ENCODE data around the gene YTHDC2.
"Not testable (repeated sequence)": the region's sequence is repeated elsewhere in the genome, so short reads cannot be mapped to it uniquely, and the experiment has no call there.

YTHDC2 gene

GRCh38 chr5:113601423-113601822, 87.9 kb downstream of the YTHDC2 start:
- H3K36me3 Mint-ChIP-seq (ENCODE audit: low read depth): no peaks in the 10 kb centered on the region
- H3K27me3 Mint-ChIP-seq (ENCODE audit: low read depth): peaks cover 36% of the 10 kb centered on the region
- no peak overlapping the region for H3K4me3 Mint-ChIP-seq
- H3K4me1 Mint-ChIP-seq (ENCODE audit: low read depth): peaks cover 2% of the 10 kb centered on the region
- no peak overlapping the region for H3K27ac Mint-ChIP-seq
- H3K9me3 Mint-ChIP-seq: no peaks in the 10 kb centered on the region

DNA sequence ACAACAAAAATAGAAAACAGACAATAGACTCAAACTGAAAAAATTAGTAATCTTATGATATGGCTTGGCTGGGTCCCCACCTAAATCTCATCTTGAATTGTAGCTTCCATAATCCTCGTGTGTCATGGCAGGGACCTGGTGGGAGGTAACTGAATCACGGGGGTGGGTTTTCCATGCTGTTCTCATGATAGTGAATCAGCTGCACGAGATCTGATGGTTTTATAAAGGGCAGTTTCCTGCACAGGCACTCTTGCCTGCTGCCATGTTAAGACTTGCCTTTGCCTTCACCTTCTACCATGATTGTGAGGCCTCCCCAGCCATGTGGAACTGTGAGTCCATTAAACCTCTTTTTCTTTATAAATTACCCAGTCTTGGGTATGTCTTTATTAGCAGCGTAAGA, 89.8 kb downstream of the YTHDC2 start:
- H3K27ac Mint-ChIP-seq, H3K9me3 Mint-ChIP-seq: not testable (repeated sequence)

GRCh38 chr5:113606298-113607134, 93.0 kb downstream of the YTHDC2 start:
- H3K27me3 Mint-ChIP-seq (ENCODE audit: low read depth): peaks cover 43% of the 10 kb centered on the region
- H3K27ac Mint-ChIP-seq: no peak overlapping the region

More for the DNA sequence above, 89.8 kb downstream of the YTHDC2 start:
- H3K36me3 Mint-ChIP-seq (ENCODE audit: low read depth); H3K4me1 Mint-ChIP-seq (ENCODE audit: low read depth); H3K4me3 Mint-ChIP-seq: not testable (repeated sequence)
- peaks cover 41% of the 10 kb centered on the region for H3K27me3 Mint-ChIP-seq (ENCODE audit: low read depth)

DNA sequence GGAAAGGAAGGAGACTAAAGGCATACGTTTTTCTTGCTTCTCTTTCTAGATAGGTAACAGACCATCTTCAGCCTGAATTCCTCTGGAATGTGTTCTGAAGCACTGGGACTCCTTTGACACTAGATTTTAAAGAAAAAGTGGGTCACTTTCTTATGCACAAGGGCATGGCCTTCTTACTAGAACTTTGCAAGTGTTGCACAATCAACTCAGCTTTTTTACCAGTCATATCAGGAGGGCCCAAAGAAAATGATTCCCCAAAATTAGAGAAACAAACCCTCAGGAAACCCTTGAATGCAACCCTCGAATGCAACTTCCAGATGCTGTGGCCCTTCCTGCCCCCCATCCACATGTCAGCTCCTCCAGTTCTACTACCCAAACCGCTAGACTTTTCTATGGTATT, 93.9 kb downstream of the YTHDC2 start:
- Mint-ChIP-seq H3K27ac (no peak overlapping the region), H3K4me3 (no peak overlapping the region), H3K9me3 (no peaks in the 10 kb centered on the region), H3K27me3 (ENCODE audit: low read depth) (peaks cover 42% of the 10 kb centered on the region), H3K4me1 (ENCODE audit: low read depth) (peaks cover 8% of the 10 kb centered on the region), H3K36me3 (ENCODE audit: low read depth) (no peaks in the 10 kb centered on the region)

More at GRCh38 chr5:113606298-113607134, 93.0 kb downstream of the YTHDC2 start:
- Mint-ChIP-seq H3K4me3 (no peak overlapping the region), H3K4me1 (ENCODE audit: low read depth) (peaks cover 8% of the 10 kb centered on the region), H3K36me3 (ENCODE audit: low read depth) (no peaks in the 10 kb centered on the region), H3K9me3 (no peaks in the 10 kb centered on the region)

GRCh38 chr5:113608113-113608596, 94.7 kb downstream of the YTHDC2 start:
- no peak overlapping the region for H3K27ac Mint-ChIP-seq
- H3K27me3 Mint-ChIP-seq (ENCODE audit: low read depth): peaks cover 35% of the 10 kb centered on the region
- no peaks in the 10 kb centered on the region for H3K9me3 Mint-ChIP-seq

GRCh38 chr5:113612060-113612496, 98.6 kb downstream of the YTHDC2 start:
- H3K27me3 Mint-ChIP-seq (ENCODE audit: low read depth): peaks cover 12% of the 10 kb centered on the region
- no peaks in the 10 kb centered on the region for H3K9me3 Mint-ChIP-seq
- peaks cover 3% of the 10 kb centered on the region for H3K4me1 Mint-ChIP-seq (ENCODE audit: low read depth)
- H3K4me3 Mint-ChIP-seq: no peak overlapping the region
- no peaks in the 10 kb centered on the region for H3K36me3 Mint-ChIP-seq (ENCODE audit: low read depth)
- no peak overlapping the region for H3K27ac Mint-ChIP-seq

More at GRCh38 chr5:113608113-113608596, 94.7 kb downstream of the YTHDC2 start:
- H3K4me3 Mint-ChIP-seq: no peak overlapping the region
- no peaks in the 10 kb centered on the region for H3K36me3 Mint-ChIP-seq (ENCODE audit: low read depth)
- H3K4me1 Mint-ChIP-seq (ENCODE audit: low read depth): peaks cover 8% of the 10 kb centered on the region

DNA sequence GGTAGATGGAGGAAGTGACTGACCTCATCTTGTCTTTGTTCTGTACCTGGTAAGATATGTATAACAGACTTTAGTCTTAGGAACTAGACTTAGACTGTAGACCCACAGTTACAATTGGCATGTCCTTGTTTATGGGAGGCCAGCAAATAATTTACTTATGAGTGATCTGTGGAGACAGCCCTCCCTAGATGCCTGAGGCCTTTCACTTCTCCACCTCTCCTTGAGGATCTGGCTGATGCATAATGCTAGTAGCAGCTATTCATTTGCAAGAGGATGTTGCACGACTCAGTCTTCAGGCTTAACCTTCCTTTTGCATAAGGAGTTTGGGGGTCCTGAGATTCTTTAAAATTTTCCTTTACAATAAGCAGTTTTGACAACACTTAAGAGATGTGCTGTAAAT, 100.7 kb downstream of the YTHDC2 start:
- H3K36me3 Mint-ChIP-seq (ENCODE audit: low read depth): no peaks in the 10 kb centered on the region
- H3K4me1 Mint-ChIP-seq (ENCODE audit: low read depth): no peaks in the 10 kb centered on the region
- no peaks in the 10 kb centered on the region for H3K9me3 Mint-ChIP-seq
- H3K27ac Mint-ChIP-seq: no peak overlapping the region
- H3K27me3 Mint-ChIP-seq (ENCODE audit: low read depth): peaks cover 12% of the 10 kb centered on the region
- no peak overlapping the region for H3K4me3 Mint-ChIP-seq

- no peak overlapping the region for H3K27ac Mint-ChIP-seq
These were observed 102.2 kb downstream of the YTHDC2 start for GRCh38 chr5:113615708-113616107.

GRCh38 chr5:113617191-113617796, 103.8 kb downstream of the YTHDC2 start:
- Mint-ChIP-seq H3K4me3 (no peak overlapping the region), H3K27me3 (ENCODE audit: low read depth) (peaks cover 6% of the 10 kb centered on the region), H3K36me3 (ENCODE audit: low read depth) (no peaks in the 10 kb centered on the region), H3K9me3 (no peaks in the 10 kb centered on the region), H3K4me1 (ENCODE audit: low read depth) (no peaks in the 10 kb centered on the region), H3K27ac (no peak overlapping the region)

More at GRCh38 chr5:113615708-113616107, 102.2 kb downstream of the YTHDC2 start:
- H3K36me3 Mint-ChIP-seq (ENCODE audit: low read depth): no peaks in the 10 kb centered on the region
- H3K4me1 Mint-ChIP-seq (ENCODE audit: low read depth): no peaks in the 10 kb centered on the region
- H3K9me3 Mint-ChIP-seq: no peaks in the 10 kb centered on the region
- H3K4me3 Mint-ChIP-seq: no peak overlapping the region
- H3K27me3 Mint-ChIP-seq (ENCODE audit: low read depth): peaks cover 6% of the 10 kb centered on the region

- no peak overlapping the region for H3K4me3 Mint-ChIP-seq
- H3K27ac Mint-ChIP-seq: no peak overlapping the region
- H3K9me3 Mint-ChIP-seq: no peaks in the 10 kb centered on the region
- H3K4me1 Mint-ChIP-seq (ENCODE audit: low read depth): no peaks in the 10 kb centered on the region
- no peaks in the 10 kb centered on the region for H3K36me3 Mint-ChIP-seq (ENCODE audit: low read depth)
- H3K27me3 Mint-ChIP-seq (ENCODE audit: low read depth): peaks cover 9% of the 10 kb centered on the region
These were observed 119.5 kb downstream of the YTHDC2 start for GRCh38 chr5:113632996-113633395.

GRCh38 chr5:113634957-113635356, 121.5 kb downstream of the YTHDC2 start:
- peaks cover 9% of the 10 kb centered on the region for H3K27me3 Mint-ChIP-seq (ENCODE audit: low read depth)

DNA sequence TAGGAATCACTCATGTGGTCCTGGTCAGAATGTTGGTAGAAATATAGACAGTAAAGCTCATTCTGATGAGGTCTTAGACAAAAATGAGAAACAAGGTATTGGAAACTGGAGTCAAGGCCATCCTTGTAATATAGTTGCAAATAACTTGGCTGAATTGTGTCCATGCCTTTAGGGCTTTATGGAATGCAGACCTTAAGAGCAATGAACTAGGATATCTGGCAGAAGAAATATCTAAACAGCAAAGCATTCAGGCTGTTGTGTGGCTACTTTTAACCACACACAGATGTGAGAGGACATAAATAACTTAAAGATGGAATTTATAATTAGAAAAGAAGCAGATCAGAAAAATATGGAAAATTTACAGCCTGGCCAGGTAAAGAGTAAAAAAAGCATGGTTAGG, 128.2 kb downstream of the YTHDC2 start:
- Mint-ChIP-seq H3K4me1 (ENCODE audit: low read depth) (no peaks in the 10 kb centered on the region), H3K9me3 (no peaks in the 10 kb centered on the region), H3K27ac (no peak overlapping the region), H3K27me3 (ENCODE audit: low read depth) (no peaks in the 10 kb centered on the region), H3K4me3 (no peak overlapping the region), H3K36me3 (ENCODE audit: low read depth) (no peaks in the 10 kb centered on the region)

More at GRCh38 chr5:113634957-113635356, 121.5 kb downstream of the YTHDC2 start:
- Mint-ChIP-seq H3K4me3 (no peak overlapping the region), H3K36me3 (ENCODE audit: low read depth) (no peaks in the 10 kb centered on the region), H3K4me1 (ENCODE audit: low read depth) (no peaks in the 10 kb centered on the region), H3K27ac (no peak overlapping the region), H3K9me3 (no peaks in the 10 kb centered on the region)
